Fibroblast of pulmonary artery (primary cell): Measurements from ENCODE around the gene SEC22C.

Source experiments
- DNase-seq: peaks from one replicate; pipeline ENCODE4 v3.0.0-alpha.2; 2010; ENCODE audit warnings: low read depth
- H3K4me3 ChIP-seq: replicated peaks from 2 replicates; pipeline ENCODE4 v1.5.1; 2011; ENCODE audit warnings: low read depth, mild to moderate bottlenecking, control low read depth, low read length, moderate library complexity
- CTCF ChIP-seq: IDR thresholded peaks from 2 replicates; pipeline ENCODE4 v1.5.1; 2011; ENCODE audit warnings: mild to moderate bottlenecking, control low read depth, low read length, inconsistent platforms; ENCODE audit errors: missing control alignments

Gene SEC22C

GRCh38 chr3:42508562-42508961 is 73.2 kb downstream of the SEC22C start:
- no peak for DNase-seq
- no peak overlapping the region for H3K4me3 ChIP-seq
- TF ChIP-seq CTCF = no peak

- no peak for TF ChIP-seq CTCF
- H3K4me3 ChIP-seq = no peak overlapping the region
- DNase-seq = no peak
Observed at GRCh38 chr3:42507761-42508335, 73.9 kb downstream of the SEC22C start.

- TF ChIP-seq CTCF = no peak
- peak; percentile 18 for DNase-seq
- H3K4me3 ChIP-seq = no peak overlapping the region
Observed at GRCh38 chr3:42507252-42507651, 74.5 kb downstream of the SEC22C start.

GRCh38 chr3:42505849-42506410 is 75.8 kb downstream of the SEC22C start:
- H3K4me3 ChIP-seq = no peak overlapping the region
- no peak for DNase-seq
- no peak for TF ChIP-seq CTCF

- no peak for DNase-seq
- TF ChIP-seq CTCF = no peak
- no peak overlapping the region for H3K4me3 ChIP-seq
Observed at GRCh38 chr3:42505128-42505848, 76.5 kb downstream of the SEC22C start.

GRCh38 chr3:42504334-42505127 is 77.2 kb downstream of the SEC22C start:
- DNase-seq = no peak
- no peak overlapping the region for H3K4me3 ChIP-seq
- no peak for TF ChIP-seq CTCF
